NCI-H460 (cell line): ENCODE data around the gene COL15A1. TPM values are rescaled to one million over a fixed set of nuclear protein-coding genes. Genes with fewer than 3 reads are reported as not detected.
"Not testable (repeated sequence)": the region's sequence is repeated elsewhere in the genome, so short reads cannot be mapped to it uniquely, and the experiment has no call there.

Experiments
- DNase-seq: peaks from one replicate; pipeline ENCODE4 v3.0.0-alpha.2; 2016; ENCODE audit warnings: low read depth; ENCODE audit errors: extremely low read depth
- total RNA-seq: library from RNA; depleted of rRNA; stranded (reverse); fragments of >200 nt; shearing (Covaris generic); gene quantifications from 2 replicates; pipeline ENCODE4 v1.2.3, GENCODE V29; 2014

The COL15A1 gene
- total RNA-seq, 1 experiment from 2014 or later = 1.0 TPM

DNA sequence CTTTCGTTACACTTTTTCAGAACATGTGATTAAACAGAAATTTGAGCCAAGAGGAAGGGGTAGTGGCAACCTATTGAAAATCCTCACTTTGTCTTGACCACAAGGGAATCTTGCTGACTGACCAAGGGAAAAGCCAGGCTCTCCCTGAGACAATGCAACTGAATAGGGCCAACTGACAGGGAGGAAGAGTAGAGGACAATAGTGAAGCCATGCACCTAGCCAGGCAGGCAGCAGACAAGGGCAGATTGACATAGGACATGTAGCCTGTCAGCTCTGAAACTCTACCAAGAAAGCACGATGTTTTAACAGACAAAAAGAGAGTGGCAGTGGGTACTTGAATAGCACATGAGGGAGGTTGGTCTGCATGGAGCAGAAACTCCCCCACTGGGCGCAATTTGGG, 152.7 kb downstream of the COL15A1 start:
- DNase-seq = no peak

DNA sequence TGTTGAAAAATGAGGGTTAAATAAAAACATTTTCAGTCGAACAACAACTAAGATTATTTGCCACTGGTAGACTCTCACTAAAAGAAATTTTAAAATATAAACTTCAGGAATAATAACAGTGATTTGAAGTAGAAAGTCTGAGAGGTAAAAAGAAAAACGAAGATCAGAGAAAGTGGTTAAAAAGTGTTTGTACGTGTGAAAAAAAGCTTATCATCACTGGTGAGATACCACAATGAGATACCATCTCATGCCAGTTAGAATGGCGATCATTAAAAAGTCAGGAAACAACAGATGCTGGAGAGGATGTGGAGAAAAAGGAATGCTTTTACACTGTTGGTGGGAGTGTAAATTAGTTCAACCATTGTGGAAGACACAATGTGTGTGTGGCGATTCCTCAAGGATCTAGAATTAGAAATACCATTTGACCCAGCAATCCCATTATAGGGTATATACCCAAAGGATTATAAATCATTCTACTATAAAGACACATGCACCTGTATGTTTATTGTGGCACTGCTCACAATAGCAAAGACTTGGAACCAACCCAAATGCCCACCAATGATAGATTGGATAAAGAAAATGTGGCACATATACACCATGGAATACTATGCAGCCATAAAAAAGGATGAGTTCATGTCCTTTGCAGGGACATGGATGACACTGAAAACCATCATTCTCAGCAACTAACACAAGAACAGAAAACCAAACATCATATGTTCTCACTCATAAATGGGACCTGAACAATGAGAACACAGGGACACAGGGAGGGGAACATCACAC, 156.3 kb downstream of the COL15A1 start:
- not testable (repeated sequence) for DNase-seq

DNA sequence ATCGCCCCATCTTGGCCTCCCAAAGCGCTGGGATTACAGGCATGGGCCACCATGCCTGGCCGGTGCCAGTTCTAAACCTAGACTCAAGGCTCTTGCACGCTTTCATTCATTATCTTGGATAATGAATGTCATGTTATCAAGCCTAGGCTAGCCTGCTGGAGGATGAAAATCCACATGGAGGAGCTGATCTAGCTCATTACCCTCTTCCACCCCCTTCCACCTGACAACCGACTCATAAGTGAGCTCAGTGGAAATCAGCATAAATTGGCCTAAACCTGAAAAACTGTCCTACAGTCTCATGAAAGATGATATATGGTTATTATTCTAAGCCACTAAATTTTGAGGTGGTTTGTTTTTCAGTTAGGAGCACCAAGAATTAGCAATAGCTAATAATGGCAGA, 157.6 kb downstream of the COL15A1 start:
- no peak for DNase-seq

DNA sequence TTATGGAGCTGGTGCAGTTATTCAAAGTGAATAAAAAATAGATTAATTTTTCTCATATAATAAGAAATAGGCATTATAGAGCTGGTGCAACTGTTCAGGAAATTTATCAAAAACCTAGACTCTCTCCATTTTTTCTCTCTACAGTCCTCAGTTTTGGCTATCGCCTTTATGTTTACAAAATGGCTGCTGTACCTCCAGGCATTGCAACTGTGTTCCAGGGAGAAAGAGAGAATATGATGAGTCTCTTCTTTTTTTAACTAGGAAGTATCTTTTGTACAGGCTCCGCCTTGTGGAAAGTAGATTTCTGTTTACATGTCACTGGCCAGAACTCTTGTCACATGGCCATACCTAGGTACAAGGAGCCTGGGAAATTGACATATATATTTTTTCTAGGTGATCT, 158.1 kb downstream of the COL15A1 start:
- DNase-seq = no peak

DNA sequence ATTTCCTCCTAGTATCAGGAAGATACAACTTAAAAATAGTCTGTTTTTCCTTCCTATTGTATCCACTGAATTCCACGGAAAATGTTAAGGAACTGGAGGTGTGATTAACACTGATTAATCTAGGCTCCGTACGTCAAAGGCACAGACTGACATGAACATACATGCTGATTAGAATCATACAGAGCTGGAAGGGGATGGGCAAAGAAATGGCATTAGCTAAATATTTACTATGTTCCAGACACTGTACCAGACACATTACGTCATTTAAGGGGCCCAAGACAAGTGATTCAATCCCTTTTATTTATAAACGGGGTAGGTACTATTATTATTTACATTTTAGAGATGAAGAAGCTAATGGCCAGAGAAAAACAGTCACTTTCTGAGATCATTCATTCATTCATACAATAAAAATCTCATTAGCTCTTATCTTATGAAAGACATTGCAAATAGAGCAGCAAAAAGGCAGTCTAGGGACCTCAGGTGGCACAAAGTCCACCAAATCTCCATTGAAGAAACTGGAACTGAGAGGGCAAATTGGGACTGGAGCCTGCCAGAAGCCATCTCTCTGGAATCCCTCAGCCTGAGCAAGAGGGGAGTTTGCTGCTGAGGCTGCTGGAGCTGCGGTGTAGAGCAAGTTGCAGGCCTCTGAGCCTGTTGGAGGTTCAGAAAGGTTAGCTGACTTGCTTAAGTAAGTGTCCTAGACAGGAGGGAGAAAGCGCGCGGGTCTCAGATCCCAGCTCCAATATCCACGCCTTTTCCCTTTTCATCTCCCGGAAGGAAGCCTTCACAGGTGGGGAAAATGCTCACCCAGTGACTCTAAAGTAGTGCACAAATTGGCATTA, 159.6 kb downstream of the COL15A1 start:
- no peak for DNase-seq

DNA sequence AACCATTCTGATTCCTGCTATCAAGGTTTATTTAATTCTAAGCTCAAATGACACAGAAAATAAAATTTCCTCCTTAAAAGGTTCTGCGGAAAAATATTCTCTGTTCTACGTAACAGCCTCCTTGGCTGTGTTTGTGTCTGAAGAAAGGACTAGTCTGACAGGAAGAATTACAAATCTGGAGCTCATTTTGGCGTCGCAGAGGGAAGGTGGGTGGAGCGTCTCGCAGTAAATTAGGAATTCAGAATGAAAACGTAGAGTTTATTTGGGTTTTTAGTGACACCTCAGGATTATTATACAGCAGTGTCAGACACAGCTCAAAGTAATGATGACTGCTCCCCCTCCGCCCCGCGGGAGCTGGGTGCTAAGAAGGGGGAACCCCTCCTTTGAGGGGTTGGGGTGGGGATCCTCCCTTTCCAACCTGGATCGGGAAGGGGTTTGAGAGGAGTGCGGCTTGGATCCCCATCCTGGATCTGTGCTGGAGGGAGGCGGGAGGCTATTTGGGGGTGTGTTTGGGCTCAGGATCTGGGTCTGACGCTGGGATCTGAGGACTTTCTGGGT, 160.3 kb downstream of the COL15A1 start:
- DNase-seq = no peak

DNA sequence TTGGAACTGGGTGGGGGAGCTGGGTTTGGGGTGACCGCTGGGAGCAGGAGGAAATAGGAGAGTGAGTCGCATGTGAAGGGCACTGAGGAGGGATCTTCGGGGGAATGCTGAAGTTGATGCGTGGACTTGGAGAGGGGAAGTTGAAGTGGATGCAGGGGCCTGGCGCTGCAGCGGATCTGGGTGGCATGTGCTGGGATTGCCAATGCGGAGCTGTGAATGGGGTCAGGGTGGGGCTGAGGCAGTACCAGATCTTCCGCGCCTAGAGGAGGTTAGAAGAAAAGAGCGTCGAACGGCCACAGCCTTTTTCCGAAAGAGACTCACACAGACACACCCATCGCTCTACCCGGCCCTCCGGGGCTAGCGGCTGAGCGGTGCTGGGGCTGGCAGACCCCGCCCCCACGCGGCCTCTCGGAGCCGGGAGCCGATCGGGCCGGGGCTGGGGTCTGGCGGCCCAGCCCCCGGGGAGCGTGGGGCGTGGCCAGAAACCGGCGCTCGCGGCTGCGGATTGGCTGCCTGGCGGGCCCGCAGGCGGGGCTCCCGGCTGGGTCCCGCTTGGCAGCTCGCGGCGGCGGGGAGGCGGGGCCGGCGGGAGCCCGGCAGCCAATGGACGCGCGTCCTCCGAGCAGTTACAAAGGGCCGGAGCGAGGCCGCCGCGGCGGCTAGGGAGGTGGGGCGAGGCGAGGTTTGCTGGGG, 160.9 kb downstream of the COL15A1 start, which contains the start of gene TGFBR1:
Gene TGFBR1, plus strand, starts transcription at position 655 of the 693 bp plus-strand sequence. CDS start 93 bp downstream, outside the sequence.
- peak; percentile 90 for DNase-seq

DNA sequence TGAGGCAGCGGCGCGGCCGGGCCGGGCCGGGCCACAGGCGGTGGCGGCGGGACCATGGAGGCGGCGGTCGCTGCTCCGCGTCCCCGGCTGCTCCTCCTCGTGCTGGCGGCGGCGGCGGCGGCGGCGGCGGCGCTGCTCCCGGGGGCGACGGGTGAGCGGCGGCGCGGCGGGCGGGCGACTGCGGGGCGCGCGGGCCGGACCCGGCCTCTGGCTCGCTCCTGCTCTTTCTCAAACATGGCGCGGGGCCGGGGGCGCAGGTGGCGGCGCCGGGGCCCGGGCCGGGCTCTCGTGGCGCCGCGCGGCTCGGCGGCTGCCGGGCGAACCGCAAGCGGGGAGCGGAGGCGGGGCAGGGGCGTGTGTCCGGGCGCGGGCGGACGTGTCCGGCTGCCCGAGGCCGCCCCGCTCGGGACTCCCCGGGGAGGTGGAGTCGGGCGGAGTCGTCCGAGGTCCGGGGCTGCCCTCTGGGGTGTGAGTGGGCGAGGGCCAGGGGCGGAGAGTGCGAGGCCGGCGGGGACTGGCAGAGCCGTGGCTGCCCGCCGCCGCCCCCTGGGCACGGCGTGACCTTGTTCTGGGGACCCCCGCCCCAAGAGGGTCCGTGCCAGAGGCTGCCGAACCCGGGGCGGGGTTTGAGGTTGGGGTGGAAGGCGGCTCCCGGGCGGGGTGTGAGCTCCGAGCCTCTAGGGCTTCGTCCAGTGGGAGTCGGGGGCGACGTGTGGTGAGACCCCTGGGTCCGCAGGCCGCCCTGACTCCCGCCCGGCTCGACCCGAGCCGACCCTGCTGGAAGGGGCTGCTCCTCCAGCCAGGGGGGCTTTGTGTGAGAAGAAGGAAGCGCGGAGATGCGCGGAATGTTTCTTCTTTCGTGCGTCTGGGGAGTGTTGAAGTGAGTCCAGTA, 161.7 kb downstream of the COL15A1 start:
- peak; percentile 50 for DNase-seq

DNA sequence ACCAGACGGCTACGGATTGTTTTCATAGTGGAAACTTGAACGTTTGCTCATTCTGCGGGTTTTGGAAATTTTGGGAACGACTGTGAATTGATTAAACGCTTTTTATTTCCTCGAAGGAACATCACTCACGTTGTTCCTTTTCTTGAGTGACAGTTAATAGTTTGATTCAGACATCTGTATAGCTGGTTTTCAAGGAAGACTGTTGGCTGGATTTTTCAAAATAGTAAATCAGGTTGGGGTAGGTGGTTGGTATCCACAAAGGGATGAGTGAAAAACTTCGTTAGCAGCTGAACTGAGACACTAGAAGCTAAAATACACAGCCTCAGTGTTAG, 162.3 kb downstream of the COL15A1 start:
- DNase-seq = no peak

DNA sequence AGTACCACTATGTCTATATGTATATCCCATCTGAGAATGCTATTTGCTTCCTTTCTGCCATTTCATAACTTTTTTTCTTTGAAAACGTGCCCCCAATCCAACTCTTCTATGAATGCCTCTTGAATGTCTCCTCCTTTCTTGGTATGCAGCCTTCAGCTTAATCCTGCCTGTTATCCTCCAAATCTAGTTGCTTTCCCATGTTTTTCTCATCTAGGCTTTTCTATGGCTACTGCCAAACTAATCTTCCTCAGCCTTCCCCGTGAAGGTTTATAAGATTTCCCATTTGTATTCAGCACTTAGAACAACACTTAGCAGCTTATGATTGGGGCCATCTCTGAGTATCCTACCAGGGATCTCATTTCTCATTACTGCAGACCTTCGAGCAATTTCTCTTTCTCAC, 163.7 kb downstream of the COL15A1 start:
- no peak for DNase-seq

DNA sequence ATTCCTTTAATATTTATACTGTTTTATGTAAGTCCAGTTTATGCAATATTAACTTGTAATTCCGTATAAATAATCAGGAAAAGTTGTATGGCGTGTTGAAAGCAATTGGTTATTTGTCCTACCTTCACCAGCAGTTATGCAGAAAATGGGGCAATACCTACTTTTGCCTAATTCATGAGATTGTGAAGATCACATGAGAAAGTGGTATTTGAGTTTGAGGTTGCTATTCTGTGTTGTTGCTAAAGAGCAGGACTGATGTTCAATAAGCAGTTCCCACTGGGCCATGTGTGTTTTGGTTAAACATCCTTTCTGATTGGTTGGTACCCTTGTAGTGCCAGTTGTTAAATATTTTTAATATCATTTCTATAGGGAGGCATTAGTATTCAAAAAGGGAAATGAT, 164.4 kb downstream of the COL15A1 start:
- DNase-seq = no peak

DNA sequence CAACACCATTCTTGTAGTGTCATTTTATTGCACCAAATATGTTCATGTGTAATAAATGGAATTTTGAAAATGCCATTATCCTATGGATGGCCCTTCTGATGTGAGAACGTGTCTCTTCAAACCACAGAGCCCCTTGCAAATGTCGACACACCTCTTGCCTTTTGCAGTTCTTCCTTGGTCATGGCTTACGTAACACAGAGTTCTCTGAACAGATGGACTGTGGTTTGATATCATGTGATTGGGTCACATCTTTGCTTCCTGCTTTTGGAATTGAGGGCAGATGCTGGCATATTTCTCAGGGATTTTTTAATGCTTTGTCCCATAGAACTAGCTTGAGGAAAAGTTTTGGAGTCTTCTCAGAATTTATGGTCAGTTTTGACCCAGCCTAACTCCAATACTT, 165.8 kb downstream of the COL15A1 start:
- DNase-seq = no peak

DNA sequence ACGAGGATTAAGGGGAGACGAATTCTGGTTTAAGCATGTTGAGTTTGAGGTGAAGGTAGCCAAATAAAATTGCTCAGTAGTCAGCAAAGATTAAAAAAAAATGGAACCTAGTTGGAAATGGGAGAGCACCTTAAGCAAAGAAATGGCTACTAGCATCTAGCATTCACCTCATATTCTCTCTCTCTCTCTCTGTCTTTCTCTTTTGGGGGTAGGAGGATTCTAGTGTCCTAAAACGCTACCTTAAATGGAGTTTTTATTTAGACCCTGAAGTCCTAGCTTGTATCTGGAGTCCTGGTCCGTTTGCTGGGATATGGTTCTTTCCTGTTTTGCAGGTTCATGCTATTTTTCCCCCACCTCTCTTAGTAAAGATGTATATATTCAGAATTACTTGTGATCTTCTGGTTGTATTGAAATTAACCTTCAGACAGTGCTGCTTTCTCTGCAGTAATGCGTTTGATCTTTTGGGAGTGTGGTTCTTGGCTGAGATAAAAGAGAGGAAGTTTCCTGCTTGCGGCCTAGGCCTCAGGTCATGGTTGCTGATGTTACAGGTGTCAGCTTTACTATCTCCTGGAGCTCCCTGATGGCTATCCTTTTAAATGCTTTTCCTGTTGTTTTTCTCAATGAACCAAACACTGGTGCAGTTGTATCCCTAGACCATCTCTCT, 169.2 kb downstream of the COL15A1 start:
- DNase-seq = no peak

DNA sequence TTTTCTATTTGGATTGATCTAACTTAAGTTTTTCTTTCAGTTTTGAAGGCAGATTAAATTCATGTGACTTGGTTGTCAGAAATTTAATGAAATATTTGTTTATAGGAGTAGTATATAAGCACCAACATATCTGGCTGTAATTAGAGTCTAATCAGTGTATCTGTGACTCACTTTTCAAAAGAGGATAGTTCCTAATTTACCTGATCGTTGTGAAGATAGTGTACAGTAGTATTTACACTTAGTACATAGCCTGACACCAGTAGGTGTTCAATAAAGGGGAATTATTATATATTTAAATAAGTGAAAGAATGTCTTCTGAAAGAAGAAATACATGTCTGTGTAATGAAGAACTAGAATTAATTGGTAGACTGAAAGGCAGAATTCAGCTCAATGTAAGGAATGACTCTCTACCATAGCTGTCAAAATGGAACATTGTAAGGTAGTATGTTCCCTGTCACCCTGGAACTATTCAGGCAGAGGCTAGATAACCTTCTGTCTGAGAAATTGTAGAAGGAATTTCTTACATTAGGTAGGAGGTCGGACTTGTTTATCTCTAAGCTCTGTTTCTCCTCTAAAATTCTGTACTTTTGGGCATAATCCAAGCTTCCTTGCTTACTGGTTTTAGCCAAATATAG, 169.8 kb downstream of the COL15A1 start:
- no peak for DNase-seq

DNA sequence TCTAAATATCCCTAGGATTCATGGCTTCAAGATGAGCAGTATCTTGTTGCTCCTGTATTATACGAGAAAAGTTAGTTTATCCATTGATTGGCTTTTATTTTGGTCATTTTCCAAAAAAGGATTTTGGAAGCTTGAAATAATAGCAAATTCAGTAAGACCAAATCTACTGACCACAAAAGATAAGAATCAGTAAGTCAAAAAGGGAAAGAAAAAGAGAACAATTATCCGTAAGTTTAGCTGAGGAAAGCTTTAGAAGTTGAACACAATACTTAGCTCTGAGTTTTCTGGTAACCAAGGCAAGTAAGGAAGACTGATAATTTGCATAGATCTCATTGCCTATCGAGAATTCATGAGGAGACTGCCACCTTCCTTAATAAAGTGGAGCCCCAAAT, 170.3 kb downstream of the COL15A1 start:
- DNase-seq = no peak

DNA sequence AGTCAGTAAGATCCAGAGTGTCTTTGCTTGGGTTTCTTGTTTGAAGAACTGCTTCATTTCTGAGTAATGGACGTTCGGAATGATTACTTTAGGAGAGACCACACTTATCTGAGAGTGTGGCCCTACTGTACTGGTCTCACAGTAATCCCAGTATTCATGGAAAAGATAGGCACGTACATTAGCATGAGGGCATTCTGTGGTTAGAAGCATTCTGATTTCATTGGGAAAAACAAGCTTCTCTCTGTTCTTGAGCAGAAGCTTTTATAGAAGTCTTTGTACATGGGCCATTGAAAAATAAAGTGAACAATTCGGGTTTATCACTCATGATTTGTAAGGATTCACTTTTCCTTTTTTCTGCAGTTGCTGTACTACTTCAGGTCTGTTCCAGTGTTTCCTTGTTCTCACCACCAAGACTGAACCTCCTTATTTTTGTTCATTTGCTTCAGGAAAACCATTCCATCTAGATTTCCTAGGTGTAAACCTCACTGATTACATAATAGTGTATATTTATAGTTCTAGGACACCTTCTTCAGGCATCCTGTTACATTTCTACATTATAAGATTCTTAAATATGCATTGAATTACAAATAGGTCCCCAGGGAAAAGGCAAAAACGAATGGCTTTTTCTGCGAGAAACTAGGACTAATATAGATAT, 171.3 kb downstream of the COL15A1 start:
- no peak for DNase-seq

DNA sequence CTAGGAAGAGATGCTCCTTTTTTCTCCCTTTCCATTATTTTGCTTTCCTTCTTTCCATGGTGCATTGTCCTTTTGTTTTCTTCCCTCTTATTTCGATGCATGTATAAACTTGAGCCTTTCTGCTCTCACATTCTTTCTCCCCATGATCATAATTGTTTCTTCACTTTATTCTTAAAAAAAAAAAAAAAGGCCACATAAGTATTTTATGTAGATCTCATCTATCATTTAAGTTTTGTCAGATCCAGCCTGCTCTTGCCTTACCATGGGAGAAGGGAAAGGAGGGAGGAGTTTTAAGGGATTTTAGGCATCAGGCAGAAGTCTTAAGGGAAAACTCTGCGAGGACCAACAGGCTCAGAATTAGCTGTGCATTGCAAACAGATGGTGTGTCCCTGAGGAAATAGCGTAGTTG, 172.3 kb downstream of the COL15A1 start:
- no peak for DNase-seq

DNA sequence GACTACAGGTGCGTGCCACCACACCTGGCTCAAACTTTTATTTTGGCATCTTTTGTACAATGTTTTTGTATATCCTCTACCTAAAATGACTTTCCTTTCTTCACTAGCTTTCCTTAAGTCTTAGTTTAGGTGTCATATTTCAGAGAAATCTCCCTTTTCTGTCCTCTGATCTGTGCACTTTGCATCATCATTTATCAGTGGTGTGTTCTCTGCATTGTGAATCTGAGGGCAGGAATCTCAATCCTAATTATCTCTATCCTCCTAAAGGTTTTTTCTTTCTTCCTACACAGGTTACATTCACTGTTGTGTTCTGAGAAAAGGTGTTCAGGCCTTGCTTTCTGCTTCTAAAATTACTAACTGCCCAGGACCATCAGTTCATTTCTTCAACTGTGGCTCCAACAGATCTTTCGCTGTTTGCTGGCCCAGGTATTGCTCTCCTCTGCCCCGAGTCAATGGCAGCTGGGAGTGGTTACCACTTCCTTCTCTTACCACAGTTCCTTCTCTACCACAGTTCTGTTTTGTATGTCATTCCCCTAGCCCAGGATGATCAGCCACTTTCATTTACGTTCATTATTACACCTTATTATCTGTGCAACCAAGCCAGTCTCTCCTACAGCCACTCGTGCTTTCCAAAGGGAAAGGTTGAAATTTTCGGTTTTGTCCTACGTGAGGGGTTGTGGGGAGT, 175.2 kb downstream of the COL15A1 start:
- no peak for DNase-seq
